ENCODE results near the gene CD177.
"Not testable (repeated sequence)": the region's sequence is repeated elsewhere in the genome, so short reads cannot be mapped to it uniquely, and the experiment has no call there.

The CD177 gene, protein sequence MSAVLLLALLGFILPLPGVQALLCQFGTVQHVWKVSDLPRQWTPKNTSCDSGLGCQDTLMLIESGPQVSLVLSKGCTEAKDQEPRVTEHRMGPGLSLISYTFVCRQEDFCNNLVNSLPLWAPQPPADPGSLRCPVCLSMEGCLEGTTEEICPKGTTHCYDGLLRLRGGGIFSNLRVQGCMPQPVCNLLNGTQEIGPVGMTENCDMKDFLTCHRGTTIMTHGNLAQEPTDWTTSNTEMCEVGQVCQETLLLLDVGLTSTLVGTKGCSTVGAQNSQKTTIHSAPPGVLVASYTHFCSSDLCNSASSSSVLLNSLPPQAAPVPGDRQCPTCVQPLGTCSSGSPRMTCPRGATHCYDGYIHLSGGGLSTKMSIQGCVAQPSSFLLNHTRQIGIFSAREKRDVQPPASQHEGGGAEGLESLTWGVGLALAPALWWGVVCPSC

GRCh38 chr19:43353606-43354304, at the start of gene CD177:
Gene CD177 (plus strand): TSS chr19:43353686. CDS start chr19:43353715, 29 bp downstream.
- DNase-seq (ENCODE audit: low read depth in 2 of 2), result no peak

- no peak for DNase-seq (ENCODE audit: low read depth in 2 of 2)
These were observed 47.8 kb upstream of the CD177 start for GRCh38 chr19:43305642-43306041.

GRCh38 chr19:43306097-43306496, 47.4 kb upstream of the CD177 start:
- no peak for DNase-seq (ENCODE audit: low read depth in 2 of 2)

GRCh38 chr19:43308244-43308815, 45.2 kb upstream of the CD177 start:
- no peak for DNase-seq (ENCODE audit: low read depth in 2 of 2)

GRCh38 chr19:43309466-43309865, 44.0 kb upstream of the CD177 start:
- no peak for DNase-seq (ENCODE audit: low read depth in 2 of 2)

DNA sequence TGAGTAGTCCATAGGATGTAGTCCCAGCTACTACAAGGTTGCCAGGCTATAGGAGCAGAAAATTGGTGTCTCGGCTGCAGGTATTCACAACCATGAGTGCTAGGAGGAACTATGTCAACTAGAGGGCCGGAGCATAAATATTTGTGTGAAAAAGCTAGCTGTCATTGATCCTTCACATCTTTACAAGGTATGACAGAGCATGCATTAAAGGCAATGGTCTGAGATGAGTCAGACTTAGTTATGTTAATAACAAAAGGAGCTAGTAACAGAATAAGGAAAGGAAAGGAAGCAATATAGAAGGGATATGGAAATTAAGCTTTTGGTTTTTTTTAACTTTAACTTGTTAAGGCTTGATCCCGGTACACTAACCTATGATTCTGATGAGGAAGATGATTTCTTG, 43.3 kb upstream of the CD177 start:
- no peak for DNase-seq (ENCODE audit: low read depth in 2 of 2)

DNA sequence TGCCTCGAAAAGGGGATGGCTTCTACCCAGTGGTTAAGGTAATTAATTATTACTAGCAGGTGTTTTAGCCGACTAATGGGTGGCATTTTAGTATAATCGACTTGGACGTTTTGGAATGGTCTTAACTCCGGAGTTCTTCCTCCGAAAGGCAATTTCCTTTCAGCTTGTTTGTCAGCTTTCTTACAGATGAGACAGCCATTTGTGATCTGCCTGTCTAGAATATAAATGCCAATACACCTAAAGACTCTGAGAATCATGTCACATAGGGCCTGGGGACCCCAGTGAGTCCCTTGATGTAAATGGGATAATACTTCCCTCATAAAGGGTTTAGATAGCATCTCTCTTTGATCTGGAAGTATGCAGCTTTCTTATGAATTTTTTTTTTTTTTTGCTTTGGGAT, 42.2 kb upstream of the CD177 start:
- DNase-seq (ENCODE audit: low read depth in 2 of 2), result no peak

- no peak for DNase-seq (ENCODE audit: low read depth in 2 of 2)
These were observed 41.8 kb upstream of the CD177 start for GRCh38 chr19:43311706-43312105.

GRCh38 chr19:43313711-43314495, 39.6 kb upstream of the CD177 start:
- DNase-seq (ENCODE audit: low read depth in 2 of 2), result no peak

DNA sequence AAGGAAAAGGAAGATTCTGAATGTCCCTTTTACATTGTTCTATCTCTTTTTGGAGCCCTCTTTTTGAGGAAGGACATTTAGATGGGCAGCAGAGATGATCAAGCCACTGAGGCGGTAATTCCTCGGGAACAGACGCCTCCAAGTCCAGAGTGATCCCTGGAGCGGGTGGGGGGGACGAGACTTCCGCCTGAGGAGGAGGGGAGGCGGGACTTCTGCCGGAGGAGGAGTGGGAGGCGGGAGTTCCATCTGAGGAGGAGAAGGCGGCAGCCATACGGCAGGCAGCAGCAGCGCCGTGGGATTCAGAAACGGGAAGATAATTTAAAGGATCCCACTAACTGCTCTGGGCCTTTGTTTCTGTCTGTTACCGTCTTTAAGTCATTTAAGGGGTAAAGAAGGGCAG, 37.6 kb upstream of the CD177 start:
- DNase-seq (ENCODE audit: low read depth in 2 of 2), result no peak

GRCh38 chr19:43316591-43317319, 36.7 kb upstream of the CD177 start:
- DNase-seq (ENCODE audit: low read depth in 2 of 2), result no peak

DNA sequence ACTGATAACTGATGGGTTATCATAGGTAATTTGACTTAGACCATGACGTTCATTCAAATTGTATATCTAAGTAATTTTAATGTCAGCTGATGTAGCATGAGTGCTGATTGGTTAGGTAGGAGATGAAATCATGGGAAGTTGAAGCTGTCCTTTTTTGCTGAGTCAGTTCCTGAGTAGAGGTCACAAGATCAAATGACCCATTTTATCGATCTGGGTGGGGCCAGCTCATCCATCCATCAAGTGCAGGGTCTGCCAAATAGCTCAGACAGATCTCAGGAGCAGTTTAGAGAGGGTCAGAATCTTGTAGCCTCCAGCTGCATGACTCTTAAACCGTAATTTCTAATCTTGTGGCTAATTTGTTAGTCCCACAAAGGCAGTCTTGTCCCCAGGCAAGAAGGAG, 35.3 kb upstream of the CD177 start:
- no peak for DNase-seq (ENCODE audit: low read depth in 2 of 2)

GRCh38 chr19:43318796-43319314, 34.6 kb upstream of the CD177 start:
- no peak for DNase-seq (ENCODE audit: low read depth in 2 of 2)

DNA sequence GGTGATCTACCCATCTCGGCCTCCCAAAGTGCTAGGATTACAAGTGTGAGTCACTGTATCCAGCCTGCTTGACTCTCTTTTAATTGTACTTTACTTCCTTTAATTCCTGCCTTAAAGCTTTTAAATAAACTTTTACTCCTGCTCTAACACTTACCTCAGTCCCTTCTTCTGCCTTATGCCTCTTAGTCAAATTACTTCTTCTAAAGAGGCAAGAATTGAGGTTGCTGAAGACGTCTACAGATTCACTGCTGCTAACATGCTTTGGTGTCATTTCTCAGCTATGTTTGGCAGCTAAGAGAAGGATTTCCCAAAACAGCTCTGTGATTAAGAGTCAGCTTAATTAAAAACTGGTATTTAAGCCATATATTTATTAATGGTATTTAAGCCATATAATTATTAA, 32.9 kb upstream of the CD177 start:
- no peak for DNase-seq (ENCODE audit: low read depth in 2 of 2)

GRCh38 chr19:43326761-43327160, 26.7 kb upstream of the CD177 start:
- not testable (repeated sequence) for DNase-seq (ENCODE audit: low read depth in 2 of 2)

DNA sequence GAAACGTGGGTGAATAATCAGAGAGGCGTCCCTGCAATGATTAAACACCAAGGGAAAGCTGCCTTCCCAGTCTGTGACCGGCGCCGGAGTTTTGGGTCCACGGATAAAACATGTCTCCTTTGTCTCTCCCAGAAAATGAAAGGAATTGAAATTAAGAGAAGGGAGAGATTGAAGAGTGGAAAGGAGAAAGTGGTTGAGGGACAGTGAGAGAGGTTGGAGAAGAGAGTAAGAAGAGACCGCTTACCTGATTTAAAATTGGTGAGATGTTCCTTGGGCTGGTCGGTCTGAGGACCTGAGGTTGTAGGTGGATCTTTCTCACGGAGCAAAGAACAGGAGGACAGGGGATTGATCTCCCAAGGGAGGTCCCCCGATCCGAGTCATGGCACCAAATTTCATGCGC, 24.9 kb upstream of the CD177 start:
- DNase-seq (ENCODE audit: low read depth in 2 of 2), result not testable (repeated sequence)

- DNase-seq (ENCODE audit: low read depth in 2 of 2), result not testable (repeated sequence)
These were observed 24.4 kb upstream of the CD177 start for GRCh38 chr19:43329049-43329448.

DNA sequence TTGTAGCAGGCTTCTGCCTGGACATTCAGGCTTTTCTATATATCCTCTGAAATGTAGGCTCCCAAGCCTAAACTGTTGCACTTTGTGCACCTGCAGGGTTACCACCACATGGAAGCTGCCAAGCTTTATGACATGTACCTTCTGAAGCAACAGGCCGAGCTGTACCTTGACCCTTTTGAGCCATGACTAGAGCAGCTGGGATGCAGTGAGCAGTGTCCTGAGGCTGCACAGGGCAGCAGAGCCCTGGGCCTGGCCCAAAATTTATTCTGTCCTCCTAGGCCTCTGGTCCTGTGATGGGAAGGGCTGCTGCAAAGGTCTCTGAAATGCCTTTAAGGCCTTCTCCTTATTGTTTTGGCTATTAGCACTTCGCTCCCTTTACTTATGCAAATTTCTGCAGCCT, 23.5 kb upstream of the CD177 start:
- DNase-seq (ENCODE audit: low read depth in 2 of 2), result no peak

DNA sequence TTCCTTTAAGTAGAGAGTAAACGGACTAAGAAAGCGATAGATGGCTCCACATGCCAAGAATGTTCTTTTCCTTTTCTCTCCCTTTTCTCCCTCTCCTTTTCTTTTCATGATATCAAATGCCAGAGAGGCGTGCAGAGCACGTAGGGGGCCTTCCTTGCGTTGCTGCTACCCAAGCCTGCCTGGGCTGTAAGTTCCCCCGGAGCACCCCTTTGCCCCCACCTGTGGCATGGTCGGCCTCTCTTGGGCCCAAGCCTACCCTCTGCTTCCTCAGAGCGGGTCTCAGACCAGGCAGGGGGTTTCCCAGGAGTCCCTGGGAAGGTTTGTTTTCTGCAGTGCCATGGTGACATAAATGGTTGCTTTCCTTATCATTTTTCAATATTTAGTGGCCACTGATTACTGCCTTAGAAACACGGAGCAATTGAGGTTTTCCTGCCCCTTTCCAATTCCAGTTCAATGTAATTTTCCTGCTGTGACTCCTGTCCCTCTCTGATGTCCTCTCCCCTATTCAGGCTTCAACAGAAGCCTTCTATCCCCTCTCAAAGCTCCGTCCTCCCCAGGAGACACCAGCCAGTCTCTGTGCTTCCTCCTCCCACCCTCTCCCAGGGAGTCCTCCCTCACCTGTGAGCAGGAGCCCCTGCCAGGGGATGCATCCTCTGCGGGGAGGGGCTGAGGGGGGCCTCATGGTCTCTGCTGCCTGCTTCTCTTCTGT, 22.6 kb upstream of the CD177 start:
- no peak for DNase-seq (ENCODE audit: low read depth in 2 of 2)

- no peak for DNase-seq (ENCODE audit: low read depth in 2 of 2)
These were observed 22.0 kb upstream of the CD177 start for GRCh38 chr19:43331435-43332010.
